ENCODE data around the gene SYT17.

SYT17 gene

GRCh38 chr16:19307587-19308241 lies 139.7 kb downstream of the SYT17 start:
- no peak for DNase-seq

DNA sequence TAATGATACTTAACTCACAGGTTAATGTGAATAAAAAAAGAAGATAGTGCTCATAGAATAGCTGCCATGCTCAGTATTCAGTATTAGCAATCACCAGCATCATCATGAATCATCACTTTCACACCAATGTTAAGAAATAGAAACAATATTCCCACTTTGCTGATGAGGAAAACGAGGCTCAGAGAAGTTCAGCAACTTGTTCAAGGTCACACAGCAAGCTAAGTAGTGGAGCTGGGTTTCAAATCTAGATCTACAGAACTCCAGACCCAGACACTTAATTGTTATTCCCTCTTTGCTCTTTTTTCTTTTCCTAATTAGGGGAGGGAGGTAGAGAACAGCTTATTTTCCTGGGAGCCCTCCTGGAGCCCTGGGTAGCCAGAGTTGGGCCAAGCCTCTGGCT lies 140.4 kb downstream of the SYT17 start:
- no peak for DNase-seq

DNA sequence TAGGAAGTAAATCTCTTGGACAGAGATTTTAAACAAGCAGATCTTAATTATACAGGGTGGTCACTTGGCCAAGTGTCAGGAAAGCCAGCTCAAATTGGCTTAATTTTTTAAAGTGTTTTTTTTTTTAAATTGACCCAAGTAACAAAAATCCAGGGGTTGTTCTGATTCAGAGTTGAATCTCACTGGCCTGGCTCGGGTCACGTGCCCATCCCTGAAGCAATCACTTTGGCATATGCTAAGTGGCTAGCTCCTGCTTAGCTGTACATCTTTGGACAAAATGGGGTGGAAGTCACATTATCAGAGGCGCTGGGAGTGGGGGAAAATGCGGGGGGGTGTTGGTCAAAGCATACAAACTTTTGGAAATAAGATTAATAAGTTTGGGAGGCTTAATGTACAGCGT lies 141.1 kb downstream of the SYT17 start:
- no peak for DNase-seq

GRCh38 chr16:19314718-19315425 lies 146.8 kb downstream of the SYT17 start:
- no peak for DNase-seq

DNA sequence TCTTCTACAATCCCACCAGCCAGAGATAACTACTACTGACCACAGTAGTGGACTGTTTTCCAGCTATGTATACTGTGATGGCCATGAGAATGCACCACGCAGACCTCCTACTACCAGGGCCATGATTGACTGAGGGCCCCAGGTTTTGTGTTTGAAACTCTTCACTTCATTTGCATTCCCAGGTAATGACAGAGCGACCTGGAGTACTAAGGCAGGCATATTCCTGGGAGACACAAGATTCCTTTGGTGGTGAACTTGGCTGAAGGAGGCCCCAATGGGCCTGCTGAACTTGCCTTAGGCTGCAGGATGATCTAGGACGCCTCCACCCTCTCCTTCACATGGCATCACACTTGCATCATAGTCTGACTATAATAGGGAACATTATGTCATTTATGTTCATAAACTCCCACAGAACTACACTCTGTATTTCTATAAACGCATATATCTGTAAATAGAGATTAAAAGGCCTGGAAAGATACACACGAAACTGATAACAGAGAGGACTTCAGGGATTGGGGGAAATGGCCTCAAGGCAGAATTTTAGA lies 147.9 kb downstream of the SYT17 start:
- DNase-seq, result no peak

DNA sequence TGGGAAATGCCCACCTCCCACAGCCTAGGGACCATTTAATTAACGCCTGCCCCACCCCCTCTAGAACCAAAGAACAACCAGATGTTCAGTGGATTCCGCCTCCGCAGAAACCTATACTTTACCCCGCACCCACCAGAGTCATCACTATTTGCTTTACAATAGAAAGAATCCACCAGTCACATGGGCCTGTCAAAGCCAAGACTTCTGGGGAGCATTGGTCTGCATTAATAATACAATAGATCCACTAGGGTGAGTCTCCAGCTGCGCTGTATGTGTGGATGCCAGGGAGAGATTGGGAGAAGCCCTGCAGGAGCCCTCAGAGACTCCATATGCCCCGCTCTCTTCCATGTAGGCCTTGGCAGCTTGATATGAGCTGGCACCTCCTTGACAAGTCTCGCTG lies 148.8 kb downstream of the SYT17 start:
- no peak for DNase-seq
